ENCODE results near the gene MAGEB17.

MAGEB17 gene

GRCh38 chrX:16212024-16212423, 44.7 kb downstream of the MAGEB17 start:
- Histone ChIP-seq H3K4me1 (ENCODE audit: insufficient read depth, low read length, poor library complexity, severe bottlenecking) (no peaks in the 10 kb centered on the region), H3K36me3 (ENCODE audit: insufficient read depth, low read length) (no peaks in the 10 kb centered on the region), H3F3A (ENCODE audit: low read depth) (no peaks in the 10 kb centered on the region), H3K9ac (ENCODE audit: low read depth, low read length, poor library complexity, severe bottlenecking) (no peak overlapping the region), H2AFZ (ENCODE audit: low read length) (no peak overlapping the region), H3K79me2 (ENCODE audit: insufficient read depth, low read length) (no peaks in the 10 kb centered on the region), H3K4me2 (ENCODE audit: low read depth, low read length, poor library complexity, severe bottlenecking) (no peak overlapping the region), H3K4me3 (ENCODE audit: low read length, poor library complexity, severe bottlenecking) (no peak overlapping the region), H3K9me3 (ENCODE audit: insufficient read depth, low read depth, low read length) (no peaks in the 10 kb centered on the region), H4K20me1 (ENCODE audit: insufficient read depth, low read length, poor library complexity, severe bottlenecking) (no peaks in the 10 kb centered on the region), H3K27me3 (ENCODE audit: insufficient read depth, low read length, poor library complexity, severe bottlenecking) (no peaks in the 10 kb centered on the region), H3K9me2 (replicated peaks; ENCODE audit: low read depth, low read length) (no peaks in the 10 kb centered on the region)
- TF ChIP-seq CTCF (conservative IDR thresholded peaks at IDR 0.05; ENCODE audit: low read length) (no peak), EZH2phosphoT487 (IDR thresholded peaks at IDR 0.05; ENCODE audit: borderline replicate concordance) (no peak)

DNA sequence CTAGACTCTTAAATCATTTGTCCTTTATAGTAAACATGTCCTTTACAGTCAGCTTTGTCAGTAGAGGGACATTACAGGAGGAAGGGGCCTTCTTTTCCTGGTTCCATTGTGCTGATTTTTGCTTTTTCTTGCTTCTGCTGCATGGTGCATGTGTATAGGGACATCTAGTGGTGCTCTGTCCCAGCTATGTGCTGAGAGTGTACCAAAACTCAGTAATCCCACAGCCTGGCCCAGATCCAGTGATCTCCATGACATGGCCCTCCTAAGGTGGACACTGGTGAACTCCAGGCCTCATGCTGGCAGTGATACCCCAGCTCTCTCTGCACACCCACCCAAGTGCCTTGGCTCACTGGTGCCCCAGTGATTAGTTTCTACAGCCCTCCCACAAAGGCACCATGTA, 45.2 kb downstream of the MAGEB17 start:
- no peak overlapping the region for H3K4me2 ChIP-seq (ENCODE audit: low read depth, low read length, poor library complexity, severe bottlenecking)
- H3K9me3 ChIP-seq (ENCODE audit: insufficient read depth, low read depth, low read length): no peaks in the 10 kb centered on the region
- no peaks in the 10 kb centered on the region for H3K4me1 ChIP-seq (ENCODE audit: insufficient read depth, low read length, poor library complexity, severe bottlenecking)
- H2AFZ ChIP-seq (ENCODE audit: low read length): no peak overlapping the region
- H4K20me1 ChIP-seq (ENCODE audit: insufficient read depth, low read length, poor library complexity, severe bottlenecking): no peaks in the 10 kb centered on the region
- H3K4me3 ChIP-seq (ENCODE audit: low read length, poor library complexity, severe bottlenecking): no peak overlapping the region
- no peaks in the 10 kb centered on the region for H3K36me3 ChIP-seq (ENCODE audit: insufficient read depth, low read length)
- H3K9ac ChIP-seq (ENCODE audit: low read depth, low read length, poor library complexity, severe bottlenecking): no peak overlapping the region
- no peaks in the 10 kb centered on the region for H3K9me2 ChIP-seq (replicated peaks; ENCODE audit: low read depth, low read length)
- no peaks in the 10 kb centered on the region for H3F3A ChIP-seq (ENCODE audit: low read depth)
- no peaks in the 10 kb centered on the region for H3K79me2 ChIP-seq (ENCODE audit: insufficient read depth, low read length)
- H3K27me3 ChIP-seq (ENCODE audit: insufficient read depth, low read length, poor library complexity, severe bottlenecking): no peaks in the 10 kb centered on the region
- no peak for TF ChIP-seq EZH2phosphoT487 (IDR thresholded peaks at IDR 0.05; ENCODE audit: borderline replicate concordance)
- peak; percentile 44 for TF ChIP-seq CTCF (conservative IDR thresholded peaks at IDR 0.05; ENCODE audit: low read length)

- Histone ChIP-seq H3K4me2 (ENCODE audit: low read depth, low read length, poor library complexity, severe bottlenecking) (no peak overlapping the region), H2AFZ (ENCODE audit: low read length) (no peak overlapping the region), H3K4me1 (ENCODE audit: insufficient read depth, low read length, poor library complexity, severe bottlenecking) (no peaks in the 10 kb centered on the region), H3K9me3 (ENCODE audit: insufficient read depth, low read depth, low read length) (no peaks in the 10 kb centered on the region), H3K9me2 (replicated peaks; ENCODE audit: low read depth, low read length) (no peaks in the 10 kb centered on the region), H3K79me2 (ENCODE audit: insufficient read depth, low read length) (no peaks in the 10 kb centered on the region), H3K4me3 (ENCODE audit: low read length, poor library complexity, severe bottlenecking) (no peak overlapping the region), H3K27me3 (ENCODE audit: insufficient read depth, low read length, poor library complexity, severe bottlenecking) (no peaks in the 10 kb centered on the region), H3K36me3 (ENCODE audit: insufficient read depth, low read length) (no peaks in the 10 kb centered on the region), H3K9ac (ENCODE audit: low read depth, low read length, poor library complexity, severe bottlenecking) (no peak overlapping the region), H4K20me1 (ENCODE audit: insufficient read depth, low read length, poor library complexity, severe bottlenecking) (no peaks in the 10 kb centered on the region), H3F3A (ENCODE audit: low read depth) (no peaks in the 10 kb centered on the region)
- no peak for TF ChIP-seq CTCF (conservative IDR thresholded peaks at IDR 0.05; ENCODE audit: low read length)
Measured at GRCh38 chrX:16213961-16214360, 46.7 kb downstream of the MAGEB17 start.

Data from Loucy (cell line).